T follicular helper cell (primary cell): ENCODE measurements around the gene SPZ1.
"Not testable (repeated sequence)": the region's sequence is repeated elsewhere in the genome, so short reads cannot be mapped to it uniquely, and the experiment has no call there.

Experiments
- DNase-seq: peaks from one replicate; pipeline ENCODE4 v3.0.0-alpha.2; 2020; ENCODE audit warnings: low read depth
- total RNA-seq, 2 experiments: gene quantifications; one replicate each; lab custom pipeline; 2026; lab: John Stamatoyannopoulos, UW

The SPZ1 gene, protein sequence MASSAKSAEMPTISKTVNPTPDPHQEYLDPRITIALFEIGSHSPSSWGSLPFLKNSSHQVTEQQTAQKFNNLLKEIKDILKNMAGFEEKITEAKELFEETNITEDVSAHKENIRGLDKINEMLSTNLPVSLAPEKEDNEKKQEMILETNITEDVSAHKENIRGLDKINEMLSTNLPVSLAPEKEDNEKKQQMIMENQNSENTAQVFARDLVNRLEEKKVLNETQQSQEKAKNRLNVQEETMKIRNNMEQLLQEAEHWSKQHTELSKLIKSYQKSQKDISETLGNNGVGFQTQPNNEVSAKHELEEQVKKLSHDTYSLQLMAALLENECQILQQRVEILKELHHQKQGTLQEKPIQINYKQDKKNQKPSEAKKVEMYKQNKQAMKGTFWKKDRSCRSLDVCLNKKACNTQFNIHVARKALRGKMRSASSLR
- total RNA-seq: 0 to 0.04 reads per million in 2 experiments

DNA sequence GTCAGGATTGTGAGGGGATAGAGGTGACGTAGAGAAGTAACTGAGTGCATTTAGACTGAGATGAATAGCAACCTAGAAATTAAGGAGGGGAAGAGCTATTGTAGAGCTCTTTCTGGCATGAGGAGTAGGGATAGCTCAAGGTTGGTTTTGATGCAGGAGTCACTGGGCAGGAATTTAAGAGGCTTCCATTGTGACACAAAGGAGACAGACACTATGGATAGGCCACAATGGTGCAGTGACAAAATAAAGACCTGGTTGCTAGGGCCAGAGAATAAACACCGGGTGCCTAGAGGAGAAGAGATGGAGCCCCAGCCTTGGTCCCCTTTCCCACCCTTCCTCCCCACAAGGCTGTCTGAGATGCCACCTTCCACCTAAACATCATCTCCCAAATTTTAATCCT is at the start of gene SPZ1:
Gene SPZ1, plus strand, starts transcription at position 301 of the 400 bp plus-strand sequence. CDS start 214 bp downstream, outside the sequence.
- DNase-seq: no peak

DNA sequence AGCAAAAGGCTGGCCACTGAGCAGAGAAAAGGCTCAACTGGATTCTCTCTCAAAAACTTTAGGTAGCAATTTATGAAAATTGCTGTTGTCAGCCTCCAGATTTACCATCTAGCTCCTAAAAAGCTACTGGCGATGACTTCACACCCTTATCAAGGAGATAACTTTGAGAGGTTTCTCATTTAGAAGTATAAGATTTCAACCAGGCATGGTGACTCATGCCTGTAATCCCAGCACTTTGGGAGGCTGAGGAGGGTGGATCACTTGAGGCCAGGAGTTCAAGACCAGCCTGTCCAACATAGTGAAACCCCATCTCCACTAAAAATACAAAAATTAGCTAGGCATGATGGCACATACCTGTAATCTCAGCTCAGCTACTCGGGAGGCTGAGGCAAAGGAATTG is 49.3 kb upstream of the SPZ1 start:
- DNase-seq: not testable (repeated sequence)

DNA sequence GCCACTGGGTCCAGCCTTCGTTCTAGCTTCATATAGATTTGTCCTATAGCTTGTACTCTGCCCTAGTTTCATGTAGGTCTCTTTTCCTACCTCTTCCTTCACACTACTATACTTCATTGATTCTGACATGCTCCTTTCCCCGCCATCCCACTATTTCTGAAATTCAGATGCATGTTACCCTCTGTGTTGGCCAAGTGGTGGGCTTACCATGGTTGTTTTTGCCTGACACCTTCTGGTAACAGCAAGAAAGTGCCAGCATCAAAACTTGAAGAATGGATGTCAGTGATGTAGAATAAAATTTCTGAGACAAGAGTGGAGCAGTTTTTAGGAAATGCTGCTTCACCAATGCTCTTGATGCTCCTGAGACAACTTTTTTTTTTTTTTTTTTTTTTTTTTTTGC is 44.5 kb upstream of the SPZ1 start:
- no peak for DNase-seq

DNA sequence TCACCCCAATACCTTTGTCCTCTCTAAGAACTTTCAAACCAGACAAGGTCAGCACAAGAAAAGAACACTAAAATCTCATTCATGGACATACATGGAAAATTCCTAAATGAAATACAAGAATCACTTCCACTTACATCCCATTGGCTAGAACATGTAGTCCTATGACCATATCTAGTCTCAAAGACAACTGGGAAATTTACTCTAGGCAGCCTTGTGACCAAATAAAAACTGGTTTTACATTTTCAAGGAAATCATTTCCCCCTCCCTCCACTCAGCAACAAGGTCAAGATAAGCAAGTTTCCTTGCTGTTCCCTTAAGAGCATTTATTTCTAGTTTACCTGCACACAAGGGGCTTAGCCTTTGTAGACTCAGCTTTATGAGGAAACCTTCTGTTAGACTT is 43.6 kb upstream of the SPZ1 start:
- DNase-seq: no peak

DNA sequence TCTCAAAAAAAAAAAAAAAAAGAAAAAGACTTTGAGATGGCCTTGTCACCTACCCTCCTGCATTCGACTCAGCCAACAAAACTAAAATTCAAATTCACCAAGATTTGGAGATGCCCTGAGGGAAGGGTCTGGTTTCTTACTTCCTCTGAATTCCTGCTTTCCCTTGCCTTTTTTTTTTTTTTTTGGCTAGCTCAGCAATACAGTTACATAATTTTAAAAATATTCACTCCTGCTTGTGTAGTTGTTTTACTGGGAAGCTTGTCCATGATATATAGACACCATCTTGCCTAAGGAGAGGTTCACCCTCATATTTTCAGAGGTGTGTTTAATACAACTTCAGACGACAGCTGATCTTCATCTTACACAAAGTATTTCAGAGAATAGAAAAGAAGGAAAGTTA is 42.6 kb upstream of the SPZ1 start:
- DNase-seq: no peak

DNA sequence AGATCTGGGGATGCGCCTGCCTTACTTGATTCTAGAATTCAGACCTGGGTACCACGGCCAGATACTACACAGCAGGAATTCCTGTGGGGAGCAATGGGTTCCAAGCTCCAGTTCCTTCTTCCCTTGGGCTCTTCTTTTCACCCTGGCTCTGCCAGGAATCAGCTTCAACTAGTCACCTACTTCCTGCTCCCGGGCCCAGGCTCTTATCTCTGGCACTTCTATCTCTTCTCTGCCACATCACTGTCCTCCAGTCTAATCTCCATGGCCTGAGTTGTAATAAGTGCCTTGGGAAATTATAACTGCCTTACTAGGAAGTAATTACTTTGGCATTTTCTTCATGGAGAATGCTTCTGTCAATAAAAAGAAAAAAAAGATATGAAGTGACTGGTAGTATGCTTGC is 37.7 kb upstream of the SPZ1 start:
- DNase-seq: no peak

DNA sequence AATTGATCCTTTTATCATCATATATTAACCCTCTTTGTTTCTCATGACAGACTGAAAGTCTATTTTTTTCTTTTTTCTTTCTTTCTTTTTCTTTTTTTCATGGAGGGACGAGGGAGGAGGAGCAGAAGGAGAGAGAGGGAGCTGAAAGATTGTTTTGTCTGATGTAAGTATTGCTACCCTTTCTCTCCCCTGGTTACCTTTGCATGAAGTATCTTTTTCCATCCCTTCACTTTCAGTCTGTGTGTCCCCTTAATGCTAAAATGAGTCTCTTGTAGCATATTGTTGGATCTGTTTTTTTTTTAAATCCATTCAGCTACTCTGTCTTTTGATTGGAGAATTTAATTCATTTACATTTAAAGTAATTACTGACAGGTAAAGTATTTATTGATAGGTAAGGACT is 36.4 kb upstream of the SPZ1 start:
- DNase-seq: no peak

DNA sequence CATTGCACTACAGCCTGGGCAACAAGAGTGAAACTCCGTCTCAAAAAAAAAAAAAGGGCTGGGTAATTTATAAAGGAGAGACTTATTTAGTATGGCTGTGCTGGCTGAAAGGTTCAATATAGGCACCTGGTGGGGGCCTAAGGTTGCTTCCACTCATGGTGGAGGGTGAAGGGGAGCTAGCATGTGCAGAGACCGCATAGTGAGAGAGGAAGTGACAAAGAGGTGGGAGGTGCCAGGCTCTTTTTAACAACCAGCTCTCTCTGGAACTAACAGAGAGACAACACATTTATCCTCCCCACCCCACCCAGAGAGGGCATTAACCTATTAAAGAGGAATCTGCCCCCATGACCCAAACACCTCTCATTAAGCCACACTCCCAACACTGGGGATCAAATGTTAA is 35.1 kb upstream of the SPZ1 start:
- DNase-seq: no peak

DNA sequence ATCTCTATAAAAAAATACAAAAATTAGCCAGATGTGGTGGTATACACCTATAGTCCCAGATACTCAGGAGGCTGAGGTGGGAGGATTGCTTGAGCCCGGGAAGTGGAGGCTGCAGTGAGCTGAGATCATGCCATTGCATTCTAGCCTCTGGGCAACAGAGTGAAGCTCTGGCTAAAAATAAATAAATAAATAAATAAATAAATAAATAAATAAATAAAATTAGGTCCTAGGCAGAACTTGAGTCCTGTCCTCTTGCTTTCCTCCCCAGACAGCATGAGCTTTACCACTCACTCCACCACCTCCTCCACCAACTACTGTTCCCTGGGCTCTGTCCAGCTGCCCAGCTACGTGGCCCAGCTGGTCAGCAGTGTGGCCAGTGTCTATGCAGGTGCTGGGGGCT is 31.6 kb upstream of the SPZ1 start:
- no peak for DNase-seq

DNA sequence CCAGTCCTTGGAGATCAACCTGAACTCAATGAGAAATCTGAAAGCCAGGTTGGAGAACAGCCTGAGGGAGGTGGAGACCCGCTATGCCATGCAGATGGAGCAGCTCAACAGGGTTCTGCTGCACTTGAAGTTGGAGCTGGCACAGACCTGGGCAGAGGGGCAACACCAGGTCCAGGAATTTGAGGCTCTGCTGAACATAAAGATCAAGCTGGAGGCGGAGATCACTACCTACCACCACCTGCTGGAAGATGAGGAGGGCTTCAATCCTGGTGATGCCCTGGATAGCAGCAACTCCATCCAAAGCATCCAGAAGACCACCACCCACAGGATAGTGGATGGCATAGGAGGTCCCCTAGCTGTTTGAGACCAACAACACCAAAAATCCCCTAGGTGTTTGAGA is 30.5 kb upstream of the SPZ1 start:
- DNase-seq: no peak

DNA sequence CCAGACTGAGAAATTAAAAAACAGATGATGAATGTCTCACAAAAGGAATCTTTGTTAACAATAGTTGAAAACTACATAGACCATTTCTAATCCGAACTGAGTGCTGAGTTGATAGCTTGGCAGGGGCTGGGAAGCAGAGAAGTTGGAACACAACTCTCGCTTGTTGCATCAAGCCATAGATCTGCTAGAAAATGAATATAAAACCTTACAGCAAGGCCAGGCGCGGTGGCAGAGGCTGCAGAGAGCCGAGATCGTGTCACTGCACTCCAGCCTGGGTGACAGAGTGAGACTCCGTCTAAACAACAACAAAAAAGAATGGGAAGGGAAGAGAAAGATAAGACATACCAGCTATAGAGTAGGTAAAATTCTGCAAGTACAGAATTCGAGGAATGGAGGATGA is 28.0 kb upstream of the SPZ1 start:
- no peak for DNase-seq

DNA sequence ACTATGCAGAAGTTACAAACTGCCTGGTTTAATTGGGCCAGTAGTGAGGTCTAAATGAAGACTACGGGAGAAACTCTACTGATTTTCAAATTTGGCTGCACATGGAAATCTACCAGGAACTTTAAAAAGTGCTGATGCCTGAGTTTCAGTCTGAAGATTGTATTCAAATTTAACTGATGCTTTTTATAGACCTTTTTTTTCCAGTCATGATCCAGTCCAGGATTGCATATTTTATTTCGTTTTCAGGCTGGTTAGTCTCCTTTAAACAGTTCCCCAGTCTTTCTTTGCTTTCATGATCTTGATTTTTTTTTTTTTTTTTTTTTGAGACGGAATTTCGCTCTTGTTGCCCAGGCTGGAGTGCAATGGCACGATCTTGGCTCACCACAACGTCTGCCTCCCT is 23.7 kb upstream of the SPZ1 start:
- DNase-seq: no peak

DNA sequence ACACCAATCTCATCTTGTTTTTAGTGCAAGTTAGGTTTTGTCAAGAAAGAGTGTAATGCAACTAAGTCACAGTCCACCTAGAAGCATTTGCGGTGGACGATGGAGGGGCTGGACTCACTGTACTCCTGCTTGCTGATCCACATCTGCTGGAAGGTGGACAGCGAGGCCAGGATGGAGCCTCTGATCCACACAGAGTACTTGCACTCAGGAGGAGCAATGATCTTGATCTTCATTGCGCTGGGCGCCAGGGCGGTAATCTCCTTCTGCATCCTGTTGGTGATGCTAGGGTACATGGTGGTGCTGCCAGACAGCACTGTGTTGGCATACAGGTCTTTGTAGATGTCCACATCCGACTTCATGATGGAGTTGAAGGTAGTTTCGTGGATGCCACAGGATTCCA is 20.2 kb upstream of the SPZ1 start:
- DNase-seq: no peak

DNA sequence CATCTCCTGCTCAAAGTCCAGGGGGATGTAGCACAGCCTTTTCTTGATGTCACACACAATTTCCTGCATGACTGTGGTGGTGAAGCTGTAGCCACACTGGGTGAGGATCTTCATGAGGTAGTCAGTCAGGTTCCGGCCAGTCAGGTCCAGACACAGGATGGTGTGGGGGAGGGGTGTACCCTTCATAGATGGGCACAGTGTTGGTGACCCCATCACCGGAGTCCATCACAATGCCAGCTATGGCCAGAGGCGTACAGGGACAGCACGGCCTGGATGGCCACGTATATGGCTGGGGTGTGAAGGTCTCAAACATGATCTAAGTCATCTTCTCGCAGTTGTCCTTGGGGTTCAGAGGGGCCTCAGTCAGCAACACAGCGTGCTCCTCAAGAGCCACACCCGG is 19.7 kb upstream of the SPZ1 start:
- DNase-seq: no peak

DNA sequence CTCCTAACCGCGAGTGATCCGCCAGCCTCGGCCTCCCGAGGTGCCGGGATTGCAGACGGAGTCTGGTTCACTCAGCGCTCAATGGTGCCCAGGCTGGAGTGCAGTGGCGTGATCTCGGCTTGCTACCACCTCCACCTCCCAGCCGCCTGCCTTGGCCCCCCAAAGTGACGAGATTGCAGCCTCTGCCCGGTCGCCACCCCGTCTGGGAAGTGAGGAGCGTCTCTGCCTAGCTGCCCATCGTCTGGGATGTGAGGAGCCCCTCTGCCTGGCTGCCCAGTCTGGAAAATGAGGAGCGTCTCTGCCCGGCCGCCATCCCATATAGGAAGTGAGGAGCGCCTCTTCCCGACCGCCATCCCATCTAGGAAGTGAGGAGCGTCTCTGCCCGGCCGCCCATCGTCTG is 19.0 kb upstream of the SPZ1 start:
- not testable (repeated sequence) for DNase-seq

DNA sequence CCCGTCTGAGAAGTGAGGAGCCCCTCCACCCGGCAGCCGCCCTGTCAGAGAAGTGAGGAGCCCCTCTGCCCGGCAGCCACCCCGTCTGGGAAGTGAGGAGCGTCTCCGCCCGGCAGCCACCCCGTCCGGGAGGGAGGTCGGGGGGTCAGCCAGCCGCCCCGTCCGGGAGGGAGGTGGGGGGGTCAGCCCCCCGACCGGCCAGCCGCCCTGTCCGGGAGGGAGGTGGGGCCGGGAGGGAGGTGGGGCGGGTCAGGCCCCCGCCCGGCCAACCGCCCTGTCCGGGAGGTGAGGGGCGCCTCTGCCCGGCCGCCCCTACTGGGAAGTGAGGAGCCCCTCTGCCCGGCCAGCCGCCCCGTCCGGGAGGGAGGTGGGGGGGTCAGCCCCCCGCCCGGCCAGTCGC is 18.5 kb upstream of the SPZ1 start:
- DNase-seq: not testable (repeated sequence)

DNA sequence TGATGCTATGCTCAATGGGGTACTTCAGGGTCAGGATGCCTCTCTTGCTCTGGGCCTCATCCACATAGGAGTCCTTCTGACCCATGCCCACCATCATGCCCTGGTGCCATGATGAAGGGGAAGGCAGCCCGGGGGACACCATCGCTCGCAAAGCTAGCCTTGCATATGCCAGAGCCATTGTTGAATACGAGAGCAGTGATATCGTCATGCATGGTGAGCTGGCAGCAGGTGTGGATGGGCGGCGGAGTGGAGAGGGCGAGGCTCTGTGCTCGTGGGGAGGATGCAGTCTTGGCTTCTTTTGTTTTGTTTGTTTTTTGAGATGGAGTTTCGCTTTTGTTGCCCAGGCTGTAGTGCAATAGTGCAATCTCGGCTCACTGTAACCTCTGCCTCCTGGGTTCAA is 17.2 kb upstream of the SPZ1 start:
- DNase-seq: no peak

DNA sequence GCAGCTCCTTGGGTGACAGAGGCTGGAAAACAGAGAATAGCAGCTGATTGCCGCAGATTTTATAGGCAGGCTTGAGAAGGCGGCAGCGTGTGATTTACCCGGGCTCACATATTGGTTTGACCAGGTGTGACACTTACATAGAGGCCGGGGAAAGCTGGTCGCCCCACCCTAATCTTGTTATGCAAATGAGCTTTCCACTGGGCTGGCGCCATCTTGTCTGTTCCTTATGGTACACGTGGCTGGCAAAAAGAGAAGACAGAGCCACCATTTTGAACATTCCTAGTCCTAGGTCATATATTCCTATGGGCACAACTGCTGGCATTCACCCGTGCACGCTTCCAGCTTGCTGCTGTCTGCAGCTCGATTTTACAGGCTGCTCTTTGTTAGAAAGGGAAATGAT is 11.3 kb upstream of the SPZ1 start:
- DNase-seq: no peak

DNA sequence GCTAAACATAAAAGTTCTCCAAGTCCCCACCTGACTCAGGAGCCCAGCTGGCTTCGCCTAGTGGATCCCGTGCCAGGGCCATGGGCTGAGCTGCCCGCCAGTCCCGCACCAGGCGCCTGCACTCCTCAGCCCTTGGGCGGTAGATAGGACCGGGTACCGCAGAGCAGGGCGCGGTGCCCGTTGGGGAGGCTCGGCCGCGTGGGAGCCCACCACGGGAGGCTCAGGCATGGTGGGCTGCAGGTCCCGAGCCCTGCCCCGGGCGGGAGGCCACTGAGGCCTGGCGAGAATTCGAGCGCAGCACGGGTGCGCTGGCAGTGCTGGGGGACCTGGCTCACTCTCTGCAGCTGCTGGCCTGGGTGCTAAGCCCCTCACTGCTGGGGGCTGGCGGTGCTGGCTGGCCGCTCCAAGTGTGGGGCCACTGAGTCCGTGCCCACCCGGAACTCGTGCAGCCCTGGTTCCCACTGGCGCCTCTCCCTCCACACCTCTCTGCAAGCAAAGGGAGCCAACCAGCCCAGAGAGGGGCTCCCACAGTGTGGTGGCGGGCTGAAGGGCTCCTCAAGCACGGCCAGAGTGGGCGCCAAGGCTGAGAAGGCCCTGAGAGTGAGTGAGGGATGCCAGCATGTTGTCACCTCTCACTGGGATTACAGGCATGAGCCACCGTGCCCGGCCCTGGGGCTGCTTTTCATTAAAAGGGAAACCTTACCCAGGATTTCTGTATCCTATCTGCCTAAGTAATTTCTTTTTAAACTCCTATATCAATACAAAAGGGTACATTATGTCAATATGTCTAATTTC is 9.7 kb upstream of the SPZ1 start:
- DNase-seq: no peak

DNA sequence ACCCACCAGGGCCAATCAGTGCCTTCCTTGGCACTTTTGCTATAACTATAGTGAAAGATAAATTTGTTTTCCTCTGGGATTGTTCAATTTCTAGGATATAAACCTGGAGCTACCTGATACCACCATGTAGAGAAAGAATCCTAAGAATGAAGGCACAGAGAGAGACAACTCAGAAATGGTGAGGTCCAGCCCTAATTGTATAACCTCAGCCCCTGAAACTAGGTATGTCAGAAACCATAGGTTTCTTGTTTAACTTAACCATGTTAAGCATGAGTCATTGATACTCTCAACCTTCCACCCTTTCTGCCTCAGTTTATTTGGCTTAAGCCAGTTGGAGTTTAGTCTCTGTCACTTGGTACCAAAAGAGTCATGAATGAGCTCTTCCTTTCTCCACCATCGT is 4.6 kb upstream of the SPZ1 start:
- no peak for DNase-seq

DNA sequence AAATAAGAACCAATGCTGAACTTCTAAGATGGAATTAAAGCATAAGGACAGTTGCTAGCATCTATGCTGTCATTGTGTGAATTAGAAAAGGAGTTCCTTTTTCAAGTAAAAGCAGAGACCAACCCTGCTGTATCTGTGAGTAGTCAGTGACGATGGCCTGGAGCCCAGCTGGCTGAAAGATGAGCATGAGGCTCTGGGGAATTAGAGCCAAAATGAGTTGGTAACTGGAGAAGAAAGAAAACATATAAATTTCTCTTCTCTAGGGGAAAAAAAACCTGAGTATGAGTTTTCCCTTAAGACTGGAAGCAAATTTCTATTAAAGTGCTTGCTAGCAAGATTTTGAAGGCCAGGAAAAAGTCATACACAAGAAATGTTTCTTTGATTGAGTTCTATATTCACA is 1.6 kb upstream of the SPZ1 start:
- no peak for DNase-seq

DNA sequence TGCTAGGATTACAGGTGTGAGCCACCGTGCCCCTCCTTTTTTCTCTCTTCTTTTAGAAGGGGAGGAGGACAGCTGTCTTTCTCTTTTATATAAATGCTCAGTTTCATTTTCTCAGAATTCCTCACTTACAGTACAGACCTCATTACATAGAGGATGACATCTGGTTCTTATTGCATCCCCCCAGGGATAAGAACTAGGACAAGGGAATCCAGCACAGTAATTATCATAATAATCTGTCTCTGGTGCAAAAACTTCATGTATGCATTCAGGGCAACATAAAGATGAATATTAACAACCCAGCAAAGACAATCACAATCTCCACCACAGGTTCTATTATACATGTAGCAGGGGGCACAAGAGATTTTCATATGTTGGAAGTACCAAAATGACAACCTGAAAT is 5.1 kb downstream of the SPZ1 start:
- no peak for DNase-seq

DNA sequence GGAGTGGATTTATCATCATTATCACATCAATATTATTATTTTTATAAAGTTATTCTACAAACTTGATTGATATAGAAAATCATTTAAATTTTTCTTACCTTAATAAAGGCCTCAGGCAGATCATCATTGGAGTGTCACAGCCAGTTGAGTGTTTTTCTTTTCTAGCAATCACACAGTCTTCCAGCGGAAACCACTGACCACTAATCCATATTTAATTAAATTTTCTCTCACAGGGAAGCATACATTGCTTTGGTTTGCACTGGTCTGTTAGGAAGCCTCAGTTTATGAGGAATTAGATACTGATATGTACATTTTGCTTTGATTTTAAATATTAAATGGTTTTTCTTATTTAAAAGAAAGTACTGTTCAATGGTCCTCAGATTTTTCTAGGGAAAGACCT is 6.7 kb downstream of the SPZ1 start:
- no peak for DNase-seq
